Mammary microvascular endothelial cell (primary cell): ENCODE data around the gene RCN1. TPM values are rescaled to one million over a fixed set of nuclear protein-coding genes. Genes with fewer than 3 reads are reported as not detected.

Source experiments
- total RNA-seq: library from RNA; depleted of rRNA; stranded (reverse); fragments of >200 nt; gene quantifications from 2 replicates; pipeline ENCODE4 v1.2.3, GENCODE V29; 2015

The RCN1 gene
- 286 and 307 TPM in 2 replicates for total RNA-seq

GRCh38 chr11:32090545-32091370 is at the start of gene RCN1:
TSS of gene RCN1 (plus strand) at chr11:32091074. CDS start at chr11:32091197, 123 bp downstream.

